IMR-90 (cell line): ENCODE data around the gene TNRC18. TPM values are rescaled to one million over a fixed set of nuclear protein-coding genes. Genes with fewer than 3 reads are reported as not detected.

Experiments used
- ATAC-seq: fragments of 200-7000 bp; cut with Tn5 transposase; 2 replicates; pipeline ENCODE4 v1.9.1; 2020; ENCODE audit warnings: low read depth, mild to moderate bottlenecking, moderate library complexity
- BruUV-seq: library from RNA; stranded (reverse); fragments of 400-500 nt; replicated peaks from 2 replicates; lab custom pipeline; 2021; lab: Mats Ljungman, UMichigan
- CTCF ChIA-PET: fragments of 300-600 bp; formaldehyde crosslinking; extraction: SDS; loops from one replicate; lab custom pipeline; 2021; ENCODE audit warnings: antibody characterized with exemption; lab: Yijun Ruan, JAX
- POLR2A ChIA-PET: fragments of 300-600 bp; sonication (Branson Sonifier 250); formaldehyde crosslinking; loops from one replicate; lab custom pipeline; 2022; ENCODE audit warnings: antibody characterized with exemption; ENCODE audit not compliant: unreplicated experiment; lab: Charles Lee
- DNase-seq: peaks from one replicate; pipeline ENCODE4 v3.0.0; 2013
- H2AFZ ChIP-seq: replicated peaks from 2 replicates; pipeline ENCODE3; 2013; ENCODE audit warnings: low read length, mild to moderate bottlenecking; ENCODE audit not compliant: poor library complexity
- H2AK5ac ChIP-seq: 2 replicates; pipeline ENCODE4 v1.6.1; 2013; ENCODE audit warnings: low read depth, low read length, inconsistent platforms
- H2AK9ac ChIP-seq: replicated peaks from 2 replicates; pipeline ENCODE3; 2013; ENCODE audit warnings: mild to moderate bottlenecking, low read depth, low read length, moderate library complexity; ENCODE audit not compliant: poor library complexity
- H2BK120ac ChIP-seq: 2 replicates; pipeline ENCODE4 v1.6.1; 2013; ENCODE audit warnings: low read depth, low read length, inconsistent platforms
- H2BK15ac ChIP-seq: 3 replicates; pipeline ENCODE4 v1.6.1; 2013; ENCODE audit warnings: low read depth, low read length, inconsistent platforms
- H2BK20ac ChIP-seq: 2 replicates; pipeline ENCODE4 v1.6.1; 2013; ENCODE audit warnings: low read depth, mild to moderate bottlenecking, inconsistent platforms, low read length, moderate library complexity
- H2BK5ac ChIP-seq: 2 replicates; pipeline ENCODE4 v1.6.1; 2013; ENCODE audit warnings: mild to moderate bottlenecking, low read depth, low read length, inconsistent platforms; ENCODE audit not compliant: poor library complexity, severe bottlenecking
- H3K14ac ChIP-seq: replicated peaks from 2 replicates; pipeline ENCODE4 v1.6.1; 2013; ENCODE audit warnings: low read depth, low read length, inconsistent platforms
- H3K18ac ChIP-seq: 2 replicates; pipeline ENCODE4 v1.6.1; 2013; ENCODE audit warnings: low read depth, low read length, control low read depth
- H3K23ac ChIP-seq: 2 replicates; pipeline ENCODE4 v1.6.1; 2013; ENCODE audit warnings: low read depth, low read length, inconsistent platforms
- H3K27ac ChIP-seq: 2 replicates; pipeline ENCODE4 v1.5.1; 2013; ENCODE audit warnings: mild to moderate bottlenecking, control low read depth, low read length; ENCODE audit not compliant: insufficient read depth
- H3K27me3 ChIP-seq: 2 replicates; pipeline ENCODE4 v1.6.1; 2013; ENCODE audit warnings: low read length; ENCODE audit not compliant: control insufficient read depth, insufficient read depth
- H3K36me3 ChIP-seq: 2 replicates; pipeline ENCODE4 v1.6.1; 2013; ENCODE audit warnings: low read length, mixed read lengths; ENCODE audit not compliant: control insufficient read depth, insufficient read depth
- H3K4ac ChIP-seq: 2 replicates; pipeline ENCODE4 v1.6.1; 2013; ENCODE audit warnings: low read depth, low read length, inconsistent platforms
- H3K4me1 ChIP-seq: 2 replicates; pipeline ENCODE4 v1.6.1; 2013; ENCODE audit warnings: low read length, mixed read lengths; ENCODE audit not compliant: control insufficient read depth, insufficient read depth
- H3K4me2 ChIP-seq: 2 replicates; pipeline ENCODE4 v1.6.1; 2013; ENCODE audit warnings: low read depth, mild to moderate bottlenecking, control low read depth, low read length, moderate library complexity
- H3K4me3 ChIP-seq: 2 replicates; pipeline ENCODE4 v1.5.1; 2013; ENCODE audit warnings: low read depth, mild to moderate bottlenecking, control low read depth, low read length, moderate library complexity; ENCODE audit not compliant: insufficient read depth
- H3K56ac ChIP-seq: 2 replicates; pipeline ENCODE4 v1.6.1; 2013; ENCODE audit warnings: low read length, inconsistent platforms; ENCODE audit not compliant: insufficient read depth; ENCODE audit errors: extremely low read depth
- H3K79me1 ChIP-seq, 2 experiments: 2 replicates each; pipeline ENCODE4 v1.6.1; 2013; ENCODE audit warnings: low read length in 2 of 2, inconsistent platforms in 1 of 2, low read depth in 1 of 2
- H3K9ac ChIP-seq: 2 replicates; pipeline ENCODE4 v1.6.1; 2013; ENCODE audit warnings: low read depth, low read length, control low read depth
- H3K9me1 ChIP-seq: 2 replicates; pipeline ENCODE4 v1.6.1; 2013; ENCODE audit warnings: low read length, inconsistent platforms; ENCODE audit not compliant: insufficient read depth
- H3K9me3 ChIP-seq: 2 replicates; pipeline ENCODE4 v1.6.1; 2013; ENCODE audit warnings: low read length; ENCODE audit not compliant: control insufficient read depth, insufficient read depth
- H4K20me1 ChIP-seq: 2 replicates; pipeline ENCODE4 v1.6.1; 2013; ENCODE audit warnings: low read length, inconsistent platforms; ENCODE audit not compliant: insufficient read depth
- H4K5ac ChIP-seq: 2 replicates; pipeline ENCODE4 v1.6.1; 2013; ENCODE audit warnings: mild to moderate bottlenecking, low read depth, low read length, control low read depth
- H4K8ac ChIP-seq, 2 experiments: 2 replicates each; pipeline ENCODE4 v1.6.1; 2013; ENCODE audit warnings: low read depth in 2 of 2, low read length in 2 of 2, control low read depth in 1 of 2, inconsistent platforms in 1 of 2
- H4K91ac ChIP-seq: 2 replicates; pipeline ENCODE4 v1.6.1; 2013; ENCODE audit warnings: low read depth, low read length, inconsistent platforms; ENCODE audit not compliant: insufficient read depth
- ELK1 ChIP-seq: fragments of 150-350 bp; IDR thresholded peaks from 2 replicates; pipeline ENCODE4 v1.6.1; 2016; ENCODE audit warnings: low read depth, mild to moderate bottlenecking, low read length, moderate library complexity, borderline replicate concordance
- FOS ChIP-seq: fragments of 150-350 bp; IDR thresholded peaks from 2 replicates; pipeline ENCODE4 v1.6.1; 2016; ENCODE audit warnings: low read depth, low read length
- MAZ ChIP-seq: IDR thresholded peaks from 2 replicates; pipeline ENCODE4 v1.6.1; 2012; ENCODE audit warnings: low read depth, mild to moderate bottlenecking, low read length, improper control_type of control experiment, moderate library complexity, borderline replicate concordance
- POLR2A ChIP-seq: IDR thresholded peaks from 2 replicates; pipeline ENCODE4 v1.6.1; 2012; ENCODE audit warnings: mild to moderate bottlenecking, low read depth, low read length
- WGBS, 2 experiments: methylation state at CpG; one replicate each; pipeline versions ENCODE4 v1.1.5 to v1.1.7; 2013; ENCODE audit warnings: missing lambda C conversion rate in 2 of 2; ENCODE audit not compliant: insufficient read length in 1 of 2; ENCODE audit errors: extremely low coverage in 2 of 2; 5-methylcytosine and 5-hydroxymethylcytosine counted together
- dilution Hi-C: fragments of 300-500 bp; cut with HindIII; formaldehyde crosslinking; loops from one replicate; pipeline ENCODE4 v1.14.3; 2018; ENCODE audit warnings: low sequenced_read_pairs; ENCODE audit not compliant: unreplicated experiment
- in situ Hi-C: fragments of 300-500 bp; cut with MboI; formaldehyde crosslinking; loops from 3 replicates; pipeline ENCODE4 v1.14.3; 2019; ENCODE audit warnings: low sequenced_read_pairs, inconsistent platforms, mixed read lengths
- intact Hi-C: fragments of 100-400 bp; cut with micrococcal nuclease; formaldehyde crosslinking; loops from 2 replicates; pipeline ENCODE4 v1.10.0; 2022
- polyA plus RNA-seq, 3 experiments: library from polyadenylated mRNA; depleted of rRNA; stranded (reverse); fragments of >200 nt; gene quantifications; 2 replicates each; pipeline ENCODE4 v1.2.3, GENCODE V29; 2012; ENCODE audit warnings: low replicate concordance in 1 of 3
- total RNA-seq: library from RNA; depleted of rRNA; stranded (reverse); fragments of >200 nt; gene quantifications from 2 replicates; pipeline ENCODE4 v1.2.3, GENCODE V29; 2012

TNRC18 gene
- total and polyA plus RNA-seq, 2 of the 4 experiments (the other 2 are of a cell fraction): 4.7 to 29.6 TPM

- TF ChIP-seq ELK1: no peak
These were observed 11.8 kb upstream of the TNRC18 start (continued) for GRCh38 chr7:5435291-5436002.

GRCh38 chr7:5433181-5433580 lies 9.5 kb upstream of the TNRC18 start:
- no peak for DNase-seq
- Histone ChIP-seq H2AFZ (peak overlapping the region; percentile 26), H3K4ac (no peak overlapping the region), H3K36me3 (peaks cover 21% of the 10 kb centered on the region; the same call in 1 of the 2 replicates), H3K18ac (no peak overlapping the region), H2BK15ac (no peak overlapping the region), H4K91ac (no peak overlapping the region), H4K8ac (no peak overlapping the region), H3K9me1 (peaks cover 4% of the 10 kb centered on the region), H3K23ac (no peak overlapping the region), H3K9me3 (peaks cover 14% of the 10 kb centered on the region), H3K4me1 (peaks cover 6% of the 10 kb centered on the region; the same call in 1 of the 2 replicates), H2BK120ac (no peak overlapping the region), H3K14ac (no peak overlapping the region), H3K27me3 (no peaks in the 10 kb centered on the region), H3K4me2 (no peak overlapping the region), H3K27ac (no peak overlapping the region), H4K20me1 (peaks cover 58% of the 10 kb centered on the region), H3K4me3 (no peak overlapping the region), H3K79me1 (peaks cover 28 to 71% of the 10 kb centered on the region in 2 experiments), H3K9ac (no peak overlapping the region), H2AK9ac (peak overlapping the region; percentile 20), H2BK5ac (no peak overlapping the region), H2AK5ac (no peak overlapping the region), H4K5ac (no peak overlapping the region), H3K56ac (no peak overlapping the region), H2BK20ac (no peak overlapping the region)
- ATAC-seq: no peak
- in situ Hi-C loops: no loop called here
- POLR2A ChIA-PET: no interaction called here
- CTCF ChIA-PET: no interaction called here
- no peak for TF ChIP-seq POLR2A
- TF ChIP-seq MAZ: no peak
- no peak for TF ChIP-seq FOS
- no CpG with 5 or more reads among the region's 3 CpGs for WGBS, 2 experiments
- dilution Hi-C loops: no loop called here
- no TSS peak for BruUV-seq
- intact Hi-C loops: no loop called here
